ENCODE results near the gene UBC.

Gene UBC

GRCh38 chr12:124874988-124875802, 39.3 kb downstream of the UBC start:
- Histone ChIP-seq H3K27ac (no peak overlapping the region), H3K4me1 (no peaks in the 10 kb centered on the region), H3K36me3 (ENCODE audit: control insufficient read depth, insufficient read depth, low read length) (no peaks in the 10 kb centered on the region), H3K4me3 (ENCODE audit: low read depth, low read length) (no peak overlapping the region), H3K27me3 (ENCODE audit: control insufficient read depth, insufficient read depth, low read length) (no peaks in the 10 kb centered on the region), H3K4me2 (ENCODE audit: low read length) (no peak overlapping the region), H3K9me3 (ENCODE audit: control insufficient read depth, low read length) (no peaks in the 10 kb centered on the region), H3K79me2 (no peaks in the 10 kb centered on the region), H2AFZ (no peak overlapping the region), H3K9ac (no peak overlapping the region)
- TF ChIP-seq, protein P1, sequence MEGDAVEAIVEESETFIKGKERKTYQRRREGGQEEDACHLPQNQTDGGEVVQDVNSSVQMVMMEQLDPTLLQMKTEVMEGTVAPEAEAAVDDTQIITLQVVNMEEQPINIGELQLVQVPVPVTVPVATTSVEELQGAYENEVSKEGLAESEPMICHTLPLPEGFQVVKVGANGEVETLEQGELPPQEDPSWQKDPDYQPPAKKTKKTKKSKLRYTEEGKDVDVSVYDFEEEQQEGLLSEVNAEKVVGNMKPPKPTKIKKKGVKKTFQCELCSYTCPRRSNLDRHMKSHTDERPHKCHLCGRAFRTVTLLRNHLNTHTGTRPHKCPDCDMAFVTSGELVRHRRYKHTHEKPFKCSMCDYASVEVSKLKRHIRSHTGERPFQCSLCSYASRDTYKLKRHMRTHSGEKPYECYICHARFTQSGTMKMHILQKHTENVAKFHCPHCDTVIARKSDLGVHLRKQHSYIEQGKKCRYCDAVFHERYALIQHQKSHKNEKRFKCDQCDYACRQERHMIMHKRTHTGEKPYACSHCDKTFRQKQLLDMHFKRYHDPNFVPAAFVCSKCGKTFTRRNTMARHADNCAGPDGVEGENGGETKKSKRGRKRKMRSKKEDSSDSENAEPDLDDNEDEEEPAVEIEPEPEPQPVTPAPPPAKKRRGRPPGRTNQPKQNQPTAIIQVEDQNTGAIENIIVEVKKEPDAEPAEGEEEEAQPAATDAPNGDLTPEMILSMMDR (IDR thresholded peaks at IDR 0.05): no peak

DNA sequence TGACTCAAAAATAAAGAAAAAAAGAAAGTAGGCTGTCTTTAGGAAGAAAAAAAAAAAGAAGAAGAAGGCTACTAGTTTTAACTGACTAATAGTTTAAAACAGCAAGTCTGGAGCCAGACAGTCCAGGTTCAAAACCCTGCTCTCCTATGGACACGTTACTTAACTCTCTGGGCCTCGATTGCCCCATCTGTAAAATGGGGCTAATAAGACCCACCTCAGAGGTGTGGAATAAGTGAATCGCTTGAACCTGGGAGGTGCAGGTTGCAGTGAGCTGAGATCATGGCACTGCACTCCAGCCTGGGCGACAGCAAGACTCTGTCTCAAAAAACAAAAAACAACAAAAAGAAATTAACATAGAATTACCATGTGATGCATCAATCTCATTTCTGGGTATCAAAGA, 40.3 kb downstream of the UBC start:
- H3K9me3 ChIP-seq (ENCODE audit: control insufficient read depth, low read length): no peaks in the 10 kb centered on the region
- H3K4me3 ChIP-seq (ENCODE audit: low read depth, low read length): no peak overlapping the region
- TF ChIP-seq, protein P1 (IDR thresholded peaks at IDR 0.05): no peak
- no peak overlapping the region for H2AFZ ChIP-seq
- no peak overlapping the region for H3K9ac ChIP-seq
- H3K4me2 ChIP-seq (ENCODE audit: low read length): no peak overlapping the region
- H3K27me3 ChIP-seq (ENCODE audit: control insufficient read depth, insufficient read depth, low read length): no peaks in the 10 kb centered on the region
- no peaks in the 10 kb centered on the region for H3K4me1 ChIP-seq
- no peaks in the 10 kb centered on the region for H3K79me2 ChIP-seq
- no peak overlapping the region for H3K27ac ChIP-seq
- no peaks in the 10 kb centered on the region for H3K36me3 ChIP-seq (ENCODE audit: control insufficient read depth, insufficient read depth, low read length)

DNA sequence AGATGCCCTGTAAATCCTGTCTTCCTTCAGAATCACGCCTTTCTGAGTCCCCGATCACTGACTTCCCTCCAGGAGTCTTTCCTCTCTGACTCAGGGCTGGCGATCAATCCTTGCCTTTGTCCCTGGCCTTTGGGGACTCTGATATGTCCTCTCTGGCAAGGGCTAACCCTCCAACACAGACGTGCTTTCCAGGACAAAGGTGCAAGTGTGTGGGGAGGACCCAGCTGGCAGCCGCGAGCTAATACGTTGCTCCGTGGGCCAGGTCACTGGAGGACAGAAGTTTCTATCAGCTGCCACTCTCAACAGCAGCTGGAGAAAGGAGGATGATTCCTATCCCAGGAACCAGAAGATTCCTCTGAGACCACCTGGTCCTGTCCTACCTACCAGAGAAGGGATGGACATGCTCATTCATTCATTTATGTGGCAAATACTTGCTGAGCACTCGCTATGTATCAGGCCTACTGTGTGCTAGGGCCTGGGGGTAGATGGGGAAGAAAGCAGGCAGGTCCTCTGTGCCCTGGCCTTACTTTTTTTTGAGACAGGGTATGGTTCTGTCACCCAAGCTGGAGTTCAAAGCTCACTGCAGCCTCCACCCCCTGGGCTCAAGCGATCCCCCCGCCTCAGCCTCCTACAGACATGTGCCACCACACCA, 42.3 kb downstream of the UBC start:
- Histone ChIP-seq H3K9ac (no peak overlapping the region), H3K9me3 (ENCODE audit: control insufficient read depth, low read length) (no peaks in the 10 kb centered on the region), H3K36me3 (ENCODE audit: control insufficient read depth, insufficient read depth, low read length) (no peaks in the 10 kb centered on the region), H3K27ac (no peak overlapping the region), H2AFZ (no peak overlapping the region), H3K79me2 (no peaks in the 10 kb centered on the region), H3K27me3 (ENCODE audit: control insufficient read depth, insufficient read depth, low read length) (no peaks in the 10 kb centered on the region), H3K4me2 (ENCODE audit: low read length) (no peak overlapping the region), H3K4me3 (ENCODE audit: low read depth, low read length) (no peak overlapping the region), H3K4me1 (no peaks in the 10 kb centered on the region)
- TF ChIP-seq, protein P1 (IDR thresholded peaks at IDR 0.05): no peak

GRCh38 chr12:124871297-124871696, 43.2 kb downstream of the UBC start:
- no peak overlapping the region for H3K27ac ChIP-seq
- no peak overlapping the region for H3K4me3 ChIP-seq (ENCODE audit: low read depth, low read length)
- no peaks in the 10 kb centered on the region for H3K4me1 ChIP-seq
- no peaks in the 10 kb centered on the region for H3K79me2 ChIP-seq
- H3K27me3 ChIP-seq (ENCODE audit: control insufficient read depth, insufficient read depth, low read length): no peaks in the 10 kb centered on the region
- H3K36me3 ChIP-seq (ENCODE audit: control insufficient read depth, insufficient read depth, low read length): no peaks in the 10 kb centered on the region
- no peak overlapping the region for H3K4me2 ChIP-seq (ENCODE audit: low read length)
- H3K9ac ChIP-seq: no peak overlapping the region
- TF ChIP-seq, protein P1 (IDR thresholded peaks at IDR 0.05): no peak
- H2AFZ ChIP-seq: no peak overlapping the region
- H3K9me3 ChIP-seq (ENCODE audit: control insufficient read depth, low read length): no peaks in the 10 kb centered on the region

Measured in parathyroid adenoma (tissue), 2 donors.